Neural cell (in vitro differentiated cells): Measurements from ENCODE around the gene VARS1. TPM values are rescaled to one million over a fixed set of nuclear protein-coding genes. Genes with fewer than 3 reads are reported as not detected.

Source experiments
- H2AFZ ChIP-seq: fragments of 200-600, 300-800 bp; sonication (generic), shearing (Covaris generic); 2 replicates; pipeline ENCODE4 v1.6.0; 2014; ENCODE audit warnings: low read depth, mild to moderate bottlenecking, antibody characterized with exemption, low read length, moderate library complexity
- H3F3A ChIP-seq: fragments of 200-600 bp; shearing (Covaris generic); 2 replicates; pipeline ENCODE4 v1.6.1; 2016; ENCODE audit warnings: mild to moderate bottlenecking, moderate library complexity, mixed read lengths, antibody characterized with exemption, low read length; ENCODE audit not compliant: insufficient read depth, poor library complexity, severe bottlenecking
- H3K27ac ChIP-seq: fragments of 200-600, 300-800 bp; sonication (generic), shearing (Covaris generic); 2 replicates; pipeline ENCODE4 v1.5.1; 2014; ENCODE audit warnings: mild to moderate bottlenecking, low read length, moderate library complexity
- H3K27me3 ChIP-seq: fragments of 300-800, 200-600 bp; sonication (generic), shearing (Covaris generic); 2 replicates; pipeline ENCODE4 v1.6.0; 2014; ENCODE audit warnings: mild to moderate bottlenecking, low read depth, low read length, moderate library complexity; ENCODE audit not compliant: insufficient read depth
- H3K36me3 ChIP-seq: fragments of 300-800, 200-600 bp; sonication (generic), shearing (Covaris generic); 2 replicates; pipeline ENCODE4 v1.5.1; 2014; ENCODE audit warnings: mild to moderate bottlenecking, antibody characterized with exemption, low read length, moderate library complexity; ENCODE audit not compliant: insufficient read depth
- H3K4me2 ChIP-seq: fragments of 300-800, 200-600 bp; sonication (generic), shearing (Covaris generic); 2 replicates; pipeline ENCODE4 v1.6.0; 2014; ENCODE audit warnings: mild to moderate bottlenecking, low read length
- H3K4me3 ChIP-seq: fragments of 300-800, 200-600 bp; sonication (generic), shearing (Covaris generic); 2 replicates; pipeline ENCODE4 v1.5.1; 2014; ENCODE audit warnings: mild to moderate bottlenecking, low read length, moderate library complexity
- H3K79me2 ChIP-seq: fragments of 200-600 bp; shearing (Covaris generic); replicated peaks from 2 replicates; pipeline ENCODE4 v1.6.0; 2014; ENCODE audit warnings: mild to moderate bottlenecking, low read length, moderate library complexity; ENCODE audit not compliant: insufficient read depth
- H3K9ac ChIP-seq: fragments of 300-800, 200-600 bp; sonication (generic), shearing (Covaris generic); 2 replicates; pipeline ENCODE4 v1.6.1; 2016; ENCODE audit warnings: mild to moderate bottlenecking, low read length, mixed read lengths
- H3K9me2 ChIP-seq: fragments of 200-600 bp; shearing (Covaris generic); 2 replicates; pipeline ENCODE4 v1.6.1; 2016; ENCODE audit warnings: mild to moderate bottlenecking, low read length, mixed read lengths; ENCODE audit not compliant: insufficient read depth
- H3K9me3 ChIP-seq: fragments of 200-600, 300-800 bp; sonication (generic), shearing (Covaris generic); 2 replicates; pipeline ENCODE4 v1.6.1; 2016; ENCODE audit warnings: mild to moderate bottlenecking, mixed run types, low read length, moderate library complexity, mixed read lengths
- H4K20me1 ChIP-seq: fragments of 200-600 bp; shearing (Covaris generic); 2 replicates; pipeline ENCODE4 v1.6.1; 2016; ENCODE audit warnings: mild to moderate bottlenecking, mixed run types; ENCODE audit not compliant: insufficient read depth
- CTCF ChIP-seq: fragments of 450-650 bp; IDR thresholded peaks from 2 replicates; pipeline ENCODE4 v1.5.1; 2014; ENCODE audit warnings: antibody characterized with exemption, mild to moderate bottlenecking, moderate library complexity; ENCODE audit not compliant: poor library complexity, severe bottlenecking
- EP300 ChIP-seq: fragments of 450-650 bp; conservative IDR thresholded peaks from 2 replicates; pipeline ENCODE4 v1.6.1; 2014; ENCODE audit warnings: antibody characterized with exemption, mild to moderate bottlenecking, moderate library complexity; ENCODE audit not compliant: poor library complexity, severe bottlenecking
- EZH2 ChIP-seq: fragments of 200-600, 300-800 bp; shearing (Covaris generic), sonication (generic); IDR thresholded peaks from 2 replicates; pipeline ENCODE4 v1.6.1; 2014; ENCODE audit warnings: antibody characterized with exemption, low read length, borderline replicate concordance, mild to moderate bottlenecking; ENCODE audit not compliant: insufficient read depth, poor library complexity, severe bottlenecking
- MXI1 ChIP-seq: fragments of 450-650 bp; conservative IDR thresholded peaks from 2 replicates; pipeline ENCODE4 v1.6.1; 2014; ENCODE audit warnings: antibody characterized with exemption, mild to moderate bottlenecking; ENCODE audit not compliant: poor library complexity, severe bottlenecking
- POLR2AphosphoS5 ChIP-seq: IDR thresholded peaks from 2 replicates; pipeline ENCODE4 v1.6.1; 2012
- RAD21 ChIP-seq: fragments of 450-650 bp; conservative IDR thresholded peaks from 2 replicates; pipeline ENCODE4 v1.6.1; 2014; ENCODE audit warnings: antibody characterized with exemption, mild to moderate bottlenecking, moderate library complexity
- SMC3 ChIP-seq: fragments of 450-650 bp; conservative IDR thresholded peaks from 2 replicates; pipeline ENCODE4 v1.6.1; 2014; ENCODE audit warnings: antibody characterized with exemption, mild to moderate bottlenecking, moderate library complexity; ENCODE audit not compliant: poor library complexity
- TAF1 ChIP-seq: IDR thresholded peaks from 2 replicates; pipeline ENCODE4 v1.6.1; 2012; ENCODE audit warnings: low read depth
- polyA plus RNA-seq: library from polyadenylated mRNA; depleted of rRNA; stranded (reverse); fragments of >200 nt; gene quantifications from 2 replicates; pipeline ENCODE4 v1.2.3, GENCODE V29; 2014
- TF ChIP-seq, protein P1 (sequence below): IDR thresholded peaks from 2 replicates; pipeline ENCODE4 v1.6.1; 2012; ENCODE audit warnings: borderline replicate concordance

The VARS1 gene
- polyA plus RNA-seq, 1 donor from 2014 or later: 40.9 TPM

- Histone ChIP-seq H3K27ac (no peak overlapping the region), H3K79me2 (no peaks in the 10 kb centered on the region), H3F3A (no peaks in the 10 kb centered on the region), H3K36me3 (peaks cover 5% of the 10 kb centered on the region), H3K27me3 (no peaks in the 10 kb centered on the region), H3K4me3 (no peak overlapping the region), H3K9ac (no peak overlapping the region), H4K20me1 (no peaks in the 10 kb centered on the region), H3K9me3 (no peaks in the 10 kb centered on the region), H3K4me2 (no peak overlapping the region), H3K9me2 (no peaks in the 10 kb centered on the region), H2AFZ (no peak overlapping the region)
- TF ChIP-seq CTCF: no peak
- no peak for TF ChIP-seq MXI1
- TF ChIP-seq EP300: no peak
- no peak for TF ChIP-seq EZH2
- no peak for TF ChIP-seq RAD21
- TF ChIP-seq SMC3: no peak
- no peak for TF ChIP-seq TAF1
- TF ChIP-seq, protein P1, sequence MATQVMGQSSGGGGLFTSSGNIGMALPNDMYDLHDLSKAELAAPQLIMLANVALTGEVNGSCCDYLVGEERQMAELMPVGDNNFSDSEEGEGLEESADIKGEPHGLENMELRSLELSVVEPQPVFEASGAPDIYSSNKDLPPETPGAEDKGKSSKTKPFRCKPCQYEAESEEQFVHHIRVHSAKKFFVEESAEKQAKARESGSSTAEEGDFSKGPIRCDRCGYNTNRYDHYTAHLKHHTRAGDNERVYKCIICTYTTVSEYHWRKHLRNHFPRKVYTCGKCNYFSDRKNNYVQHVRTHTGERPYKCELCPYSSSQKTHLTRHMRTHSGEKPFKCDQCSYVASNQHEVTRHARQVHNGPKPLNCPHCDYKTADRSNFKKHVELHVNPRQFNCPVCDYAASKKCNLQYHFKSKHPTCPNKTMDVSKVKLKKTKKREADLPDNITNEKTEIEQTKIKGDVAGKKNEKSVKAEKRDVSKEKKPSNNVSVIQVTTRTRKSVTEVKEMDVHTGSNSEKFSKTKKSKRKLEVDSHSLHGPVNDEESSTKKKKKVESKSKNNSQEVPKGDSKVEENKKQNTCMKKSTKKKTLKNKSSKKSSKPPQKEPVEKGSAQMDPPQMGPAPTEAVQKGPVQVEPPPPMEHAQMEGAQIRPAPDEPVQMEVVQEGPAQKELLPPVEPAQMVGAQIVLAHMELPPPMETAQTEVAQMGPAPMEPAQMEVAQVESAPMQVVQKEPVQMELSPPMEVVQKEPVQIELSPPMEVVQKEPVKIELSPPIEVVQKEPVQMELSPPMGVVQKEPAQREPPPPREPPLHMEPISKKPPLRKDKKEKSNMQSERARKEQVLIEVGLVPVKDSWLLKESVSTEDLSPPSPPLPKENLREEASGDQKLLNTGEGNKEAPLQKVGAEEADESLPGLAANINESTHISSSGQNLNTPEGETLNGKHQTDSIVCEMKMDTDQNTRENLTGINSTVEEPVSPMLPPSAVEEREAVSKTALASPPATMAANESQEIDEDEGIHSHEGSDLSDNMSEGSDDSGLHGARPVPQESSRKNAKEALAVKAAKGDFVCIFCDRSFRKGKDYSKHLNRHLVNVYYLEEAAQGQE: no peak
- no peak for TF ChIP-seq POLR2AphosphoS5
These were observed 17.9 kb downstream of the VARS1 start for GRCh38 chr6:31777667-31778050.

DNA sequence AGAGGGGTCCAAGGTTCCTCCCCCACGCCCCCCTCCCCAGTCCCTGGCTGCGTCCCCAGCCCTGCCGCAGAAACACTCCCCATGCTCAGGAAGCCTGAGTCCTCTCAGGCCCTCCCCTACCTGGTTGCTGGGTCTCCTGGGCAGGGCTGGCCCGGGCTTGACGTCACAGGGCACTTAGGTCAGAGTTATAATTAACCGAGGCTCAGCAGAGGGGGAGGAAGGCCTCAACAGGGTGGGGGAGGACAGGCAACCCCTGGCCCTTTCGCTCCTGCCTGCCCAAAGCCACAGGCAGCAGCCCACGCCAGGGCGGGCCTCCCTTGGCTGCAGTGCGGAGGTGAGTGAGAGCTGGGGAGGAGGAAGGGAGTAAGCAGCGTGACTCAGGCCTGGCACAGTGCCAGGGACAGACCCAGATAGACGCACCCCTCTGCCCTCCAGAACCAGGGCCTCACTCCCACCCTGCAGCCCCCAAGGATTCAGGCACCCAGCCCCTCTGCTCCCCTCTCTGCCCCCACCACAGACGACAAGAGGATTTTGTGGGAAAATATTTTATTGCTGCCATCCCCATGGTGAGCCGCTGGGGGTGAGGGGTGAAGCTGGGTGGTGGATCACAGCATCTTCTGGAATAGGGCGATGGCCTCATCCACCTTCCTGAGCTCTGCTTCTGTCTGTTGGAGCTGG is 18.4 kb downstream of the VARS1 start, which contains the start of gene VWA7:
Gene VWA7, minus strand, starts transcription at position 340 of the 678 bp plus-strand sequence. CDS start 549 bp downstream, outside the sequence.
- Histone ChIP-seq H3K9me2 (no peaks in the 10 kb centered on the region), H3K9me3 (no peaks in the 10 kb centered on the region), H3K4me2 (no peak within 1 kb of the TSS), H3K27me3 (no peaks in the 10 kb centered on the region), H3K9ac (no peak within 1 kb of the TSS), H4K20me1 (no peaks in the 10 kb centered on the region), H2AFZ (no peak within 1 kb of the TSS), H3F3A (no peaks in the 10 kb centered on the region), H3K79me2 (no peaks in the 10 kb centered on the region), H3K36me3 (peaks cover 5% of the 10 kb centered on the region), H3K4me3 (no peak within 1 kb of the TSS), H3K27ac (no peak within 1 kb of the TSS)
- TF ChIP-seq MXI1 (no peak), EP300 (no peak), TAF1 (no peak), POLR2AphosphoS5 (no peak), CTCF (no peak), RAD21 (no peak), EZH2 (no peak), SMC3 (no peak)
- TF ChIP-seq, protein P1: no peak
